HCT116 (cell line): Measurements from ENCODE around the gene CDH1. TPM values are rescaled to one million over a fixed set of nuclear protein-coding genes. Genes with fewer than 3 reads are reported as not detected.

ENCODE experiments used
- ATAC-seq: fragments of 200-7000 bp; cut with Tn5 transposase; 2 replicates; pipeline ENCODE4 v1.9.1; 2020; ENCODE audit warnings: mild to moderate bottlenecking, moderate library complexity
- BruUV-seq: library from RNA; stranded (reverse); fragments of 400-500 nt; replicated peaks from 2 replicates; lab custom pipeline; 2021; lab: Mats Ljungman, UMichigan
- CTCF ChIA-PET: fragments of 300-600 bp; sonication (Branson Sonifier 250); formaldehyde crosslinking; loops from one replicate; lab custom pipeline; 2021; ENCODE audit warnings: antibody characterized with exemption; lab: Charles Lee
- POLR2A ChIA-PET: fragments of 300-600, 350-600 bp; sonication (Branson Sonifier 250); formaldehyde crosslinking; loops from one replicate; lab custom pipeline; 2021; ENCODE audit warnings: antibody characterized with exemption; lab: Charles Lee
- RAD21 ChIA-PET, 2 experiments: fragments of 300-600 bp; sonication (Branson Sonifier 250); formaldehyde crosslinking; loops; one replicate each; lab custom pipeline; 2023; ENCODE audit warnings: low total read pairs in 2 of 2; ENCODE audit not compliant: uncharacterized antibody in 2 of 2, unreplicated experiment in 2 of 2, low non-redundant PET in 1 of 2; lab: Charles Lee
- DNase-seq: peaks from one replicate; pipeline ENCODE4 v3.0.0-alpha.2; 2010; ENCODE audit warnings: low read depth, low spot score
- H2AFZ ChIP-seq: fragments of 200-600 bp; shearing (Covaris generic), sonication (generic); 2 replicates; pipeline ENCODE4 v1.6.1; 2017; ENCODE audit warnings: low read depth, mixed run types, mixed read lengths, antibody characterized with exemption, low read length; ENCODE audit not compliant: poor library complexity, severe bottlenecking
- H3K27ac ChIP-seq: 2 replicates; pipeline ENCODE4 v1.5.1; 2012; ENCODE audit warnings: low read depth, low read length
- H3K27me3 ChIP-seq: fragments of 200-600 bp; sonication (generic); 2 replicates; pipeline ENCODE4 v1.6.1; 2016; ENCODE audit warnings: mixed run types, low read length, mixed read lengths; ENCODE audit not compliant: insufficient read depth
- H3K36me3 ChIP-seq, 2 experiments: fragments of 200-500 bp in 1 of 2; fragments of 200-600 bp in 1 of 2; sonication (Bioruptor generic) in 1 of 2; sonication (generic) in 1 of 2; 2 replicates each; pipeline versions ENCODE4 v1.5.1 to v1.6.1; 2014 to 2016; ENCODE audit warnings: low read length in 2 of 2, inconsistent platforms in 1 of 2, mixed read lengths in 1 of 2, mixed run types in 1 of 2; ENCODE audit not compliant: insufficient read depth in 2 of 2, control insufficient read depth in 1 of 2
- H3K4me1 ChIP-seq, 2 experiments: fragments of 200-600 bp in 1 of 2; sonication (generic) in 1 of 2; 2 replicates each; pipeline versions ENCODE4 v1.5.1 to v1.6.1; 2012 to 2017; ENCODE audit warnings: low read length in 2 of 2, inconsistent platforms in 1 of 2, mild to moderate bottlenecking in 1 of 2, mixed read lengths in 1 of 2, mixed run types in 1 of 2, moderate library complexity in 1 of 2; ENCODE audit not compliant: insufficient read depth in 2 of 2, control insufficient read depth in 1 of 2
- H3K4me2 ChIP-seq: fragments of 200-600 bp; sonication (generic); 2 replicates; pipeline ENCODE4 v1.6.1; 2017; ENCODE audit warnings: mixed run types, low read length, mixed read lengths
- H3K4me3 ChIP-seq, 2 experiments: fragments of 200-600 bp in 1 of 2; sonication (generic) in 1 of 2; replicated peaks in 1 of 2; 2 replicates each; pipeline ENCODE4 v1.5.1; 2011 to 2016; ENCODE audit warnings: low read length in 2 of 2, control low read depth in 1 of 2, low read depth in 1 of 2, mild to moderate bottlenecking in 1 of 2, mixed read lengths in 1 of 2, mixed run types in 1 of 2
- H3K79me2 ChIP-seq: fragments of 200-600 bp; sonication (generic); 2 replicates; pipeline ENCODE4 v1.6.1; 2017; ENCODE audit warnings: mild to moderate bottlenecking, mixed run types, low read length, moderate library complexity, mixed read lengths; ENCODE audit not compliant: insufficient read depth
- H3K9ac ChIP-seq: fragments of 200-600 bp; sonication (generic); 2 replicates; pipeline ENCODE4 v1.6.1; 2016; ENCODE audit warnings: low read length, mixed read lengths
- H3K9me2 ChIP-seq: fragments of 200-600 bp; sonication (generic), shearing (Covaris generic); 2 replicates; pipeline ENCODE4 v1.6.1; 2017; ENCODE audit warnings: mixed run types, mild to moderate bottlenecking, moderate library complexity; ENCODE audit not compliant: insufficient read depth
- H3K9me3 ChIP-seq, 2 experiments: fragments of 200-500 bp in 1 of 2; fragments of 200-600 bp in 1 of 2; sonication (Bioruptor generic) in 1 of 2; sonication (generic) in 1 of 2; 2 replicates each; pipeline ENCODE4 v1.6.1; 2014 to 2017; ENCODE audit warnings: low read length in 2 of 2, mixed read lengths in 2 of 2, inconsistent platforms in 1 of 2, low read depth in 1 of 2, mild to moderate bottlenecking in 1 of 2, mixed run types in 1 of 2, moderate library complexity in 1 of 2; ENCODE audit not compliant: control insufficient read depth in 1 of 2, insufficient read depth in 1 of 2
- H4K20me1 ChIP-seq: fragments of 200-600 bp; sonication (generic), shearing (Covaris generic); 2 replicates; pipeline ENCODE4 v1.6.1; 2017; ENCODE audit warnings: mixed run types, mild to moderate bottlenecking, moderate library complexity; ENCODE audit not compliant: insufficient read depth
- ATF3 ChIP-seq: IDR thresholded peaks from 2 replicates; pipeline ENCODE4 v1.6.1; 2012
- EGR1 ChIP-seq: IDR thresholded peaks from 2 replicates; pipeline ENCODE4 v1.6.1; 2012; ENCODE audit warnings: low read depth
- ELF1 ChIP-seq: IDR thresholded peaks from 2 replicates; pipeline ENCODE4 v1.6.1; 2012; ENCODE audit warnings: low read depth, borderline replicate concordance
- EZH2 ChIP-seq: fragments of 200-600 bp; sonication (generic); IDR thresholded peaks from 2 replicates; pipeline ENCODE4 v1.6.1; 2017; ENCODE audit warnings: antibody characterized with exemption, mixed run types
- JUND ChIP-seq: IDR thresholded peaks from 2 replicates; pipeline ENCODE4 v1.6.1; 2012
- MAX ChIP-seq: IDR thresholded peaks from 2 replicates; pipeline ENCODE4 v1.6.1; 2012
- POLR2AphosphoS5 ChIP-seq: IDR thresholded peaks from 2 replicates; pipeline ENCODE4 v1.6.1; 2011; ENCODE audit warnings: mild to moderate bottlenecking, low read depth, low read length, moderate library complexity
- RAD21 ChIP-seq: IDR thresholded peaks from 2 replicates; pipeline ENCODE4 v1.6.1; 2012; ENCODE audit warnings: low read depth, mild to moderate bottlenecking
- SIN3A ChIP-seq: IDR thresholded peaks from 2 replicates; pipeline ENCODE4 v1.6.1; 2012; ENCODE audit warnings: low read depth
- SRF ChIP-seq: IDR thresholded peaks from 2 replicates; pipeline ENCODE4 v1.6.1; 2012; ENCODE audit warnings: low read depth
- YY1 ChIP-seq: IDR thresholded peaks from 2 replicates; pipeline ENCODE4 v1.6.1; 2011; ENCODE audit warnings: low read length, low read depth, moderate library complexity, mild to moderate bottlenecking; ENCODE audit not compliant: insufficient replicate concordance; ENCODE audit errors: extremely low read depth
- ZBTB33 ChIP-seq: IDR thresholded peaks from 2 replicates; pipeline ENCODE4 v1.6.1; 2011; ENCODE audit warnings: mild to moderate bottlenecking, low read length, moderate library complexity; ENCODE audit not compliant: insufficient replicate concordance; ENCODE audit errors: extremely low read depth
- ZFX ChIP-seq: fragments of 450-650 bp; IDR thresholded peaks from 2 replicates; pipeline ENCODE4 v1.6.1; 2017
- intact Hi-C: fragments of 100-400 bp; cut with micrococcal nuclease; formaldehyde crosslinking; loops from 2 replicates; pipeline ENCODE4 v1.10.0; 2022
- total RNA-seq: library from RNA; stranded (reverse); gene quantifications from one replicate; pipeline ENCODE4 v1.2.1, GENCODE V29; 2021; ENCODE audit not compliant: unreplicated experiment

CDH1 gene
- total RNA-seq, 1 experiment from 2014 or later = 73.2 TPM

GRCh38 chr16:68851601-68852000 lies 114.5 kb downstream of the CDH1 start:
- ATAC-seq = no peak
- no TSS peak for BruUV-seq
- intact Hi-C loops = no loop called here
- peaks cover 44% of the 10 kb centered on the region for H3K79me2 ChIP-seq
- no peak overlapping the region for H2AFZ ChIP-seq
- no peak overlapping the region for H3K9ac ChIP-seq
- H3K4me2 ChIP-seq = no peak overlapping the region
- no peaks in the 10 kb centered on the region for H3K36me3 ChIP-seq
- RAD21 ChIA-PET = no interaction called here
- no peaks in the 10 kb centered on the region for H3K4me1 ChIP-seq
- no peaks in the 10 kb centered on the region for H3K27me3 ChIP-seq
- H3K9me2 ChIP-seq = no peaks in the 10 kb centered on the region
- TF ChIP-seq YY1 (no peak), MAX (no peak), EGR1 (no peak), SRF (no peak), JUND (no peak), ELF1 (no peak), ZFX (no peak), ATF3 (no peak), ZBTB33 (no peak), POLR2AphosphoS5 (no peak), EZH2 (no peak), RAD21 (no peak), SIN3A (no peak)
- H3K4me3 ChIP-seq = no peak overlapping the region
- DNase-seq = no peak
- POLR2A ChIA-PET = no interaction called here
- no peaks in the 10 kb centered on the region for H4K20me1 ChIP-seq
- no peak overlapping the region for H3K27ac ChIP-seq
- CTCF ChIA-PET = no interaction called here
- H3K9me3 ChIP-seq = no peaks in the 10 kb centered on the region; a peak in 1 of 4 replicates
